HG02870 (cell line): ENCODE results near the gene BOD1.
A peak's percentile ranks its signal among the peaks of the same experiment; 100 is the strongest.
"Not testable (repeated sequence)": the region's sequence is repeated elsewhere in the genome, so short reads cannot be mapped to it uniquely, and the experiment has no call there.

Experiments used
- ATAC-seq: cut with Tn5 transposase; IDR thresholded peaks from one replicate; pipeline ENCODE4 v1.9.1; 2021; ENCODE audit warnings: mild to moderate bottlenecking, moderate library complexity; ENCODE audit not compliant: unreplicated experiment

The BOD1 gene

GRCh38 chr5:173620784-173621183, 4.3 kb upstream of the BOD1 start:
- ATAC-seq = no peak

DNA sequence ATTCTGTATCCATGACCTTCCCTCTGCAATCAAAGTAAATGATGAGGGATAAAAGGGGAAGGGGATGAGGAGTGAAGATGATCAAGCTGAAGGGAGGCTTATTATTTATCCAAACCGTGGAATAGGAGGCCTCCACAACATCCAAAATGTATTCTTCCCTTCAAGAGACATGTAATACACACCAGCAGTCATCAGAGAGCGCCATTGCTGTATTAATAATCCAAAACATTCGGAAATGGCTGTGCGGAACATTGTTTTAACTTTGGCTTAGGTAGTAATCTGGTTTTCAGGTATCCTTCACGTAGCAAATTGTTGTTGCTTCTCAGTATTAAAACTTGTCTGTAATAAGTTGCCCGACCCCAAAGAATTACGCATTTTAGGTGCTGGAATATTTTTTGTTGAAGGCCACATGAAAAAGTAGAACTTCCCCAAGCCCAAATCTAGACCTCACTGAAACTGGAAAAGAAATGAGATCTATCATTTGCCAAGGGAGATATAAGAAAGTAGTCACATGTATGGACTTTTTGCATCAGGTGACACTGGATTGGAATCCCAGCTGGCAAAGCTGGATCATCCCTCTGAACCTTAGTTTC, 2.6 kb upstream of the BOD1 start:
- no peak for ATAC-seq

- peak; percentile 49 for ATAC-seq
Observed at GRCh38 chr5:173615884-173616576, 420 bp downstream of the BOD1 start.

GRCh38 chr5:173614591-173614990, 1.9 kb downstream of the BOD1 start:
- ATAC-seq = no peak

DNA sequence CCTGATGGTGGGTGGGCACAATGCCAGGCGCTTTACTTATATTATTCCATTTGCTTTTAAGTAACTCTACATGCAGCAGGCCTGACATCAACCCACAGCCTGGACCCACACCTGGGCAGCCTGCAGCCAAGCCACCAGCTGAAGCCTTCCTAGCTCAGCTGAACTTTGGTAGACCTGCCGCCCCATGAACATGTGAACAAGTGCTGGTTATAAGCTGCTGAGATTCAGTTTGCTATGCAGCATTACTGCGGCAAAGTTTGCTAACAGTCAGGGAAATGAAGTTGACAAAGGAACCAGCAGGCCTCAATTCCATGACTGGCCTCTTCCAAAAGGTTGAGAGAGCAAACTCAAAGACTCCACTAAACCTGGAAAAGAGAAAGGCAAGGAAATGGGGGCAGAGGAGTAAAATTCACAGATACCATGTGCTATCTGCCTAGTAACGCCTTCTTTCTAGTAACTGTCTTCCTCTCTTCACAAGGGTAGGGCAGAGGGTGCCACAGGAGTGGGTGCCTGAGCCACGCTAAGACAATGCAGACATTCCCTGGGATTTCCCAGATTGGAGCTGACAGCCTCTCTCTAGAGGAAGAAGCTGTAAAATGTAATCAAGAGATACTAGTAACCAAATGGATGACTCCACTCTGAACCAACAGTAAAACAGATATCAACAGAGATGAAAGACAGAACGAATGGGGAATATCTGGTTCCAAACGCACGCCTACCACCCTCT, 2.9 kb downstream of the BOD1 start:
- ATAC-seq = no peak

- no peak for ATAC-seq
Observed at GRCh38 chr5:173612948-173613347, 3.5 kb downstream of the BOD1 start.

GRCh38 chr5:173611706-173612105, 4.7 kb downstream of the BOD1 start:
- no peak for ATAC-seq

- no peak for ATAC-seq
Observed at GRCh38 chr5:173604141-173604540, 12.3 kb downstream of the BOD1 start.

DNA sequence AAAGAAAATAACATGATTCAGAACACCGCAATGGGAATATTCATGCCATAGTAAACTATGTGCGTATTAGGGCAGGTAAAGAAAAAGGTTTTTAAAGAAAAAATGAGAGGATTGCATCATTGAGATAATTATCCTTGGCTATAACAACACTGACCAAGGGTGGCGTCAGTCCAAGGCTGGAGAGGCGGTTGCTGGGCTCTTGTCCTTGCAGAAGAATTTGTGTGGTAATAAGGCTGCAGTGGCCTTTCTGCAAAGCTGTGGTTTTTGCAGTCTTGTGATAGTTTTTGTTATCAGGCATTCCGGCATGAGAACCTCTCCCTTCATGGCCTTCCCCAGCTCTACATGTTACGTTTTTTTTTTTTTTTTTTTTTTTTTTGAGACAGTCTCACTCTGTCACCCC, 14.0 kb downstream of the BOD1 start:
- no peak for ATAC-seq

- no peak for ATAC-seq
Observed at GRCh38 chr5:173598686-173599085, 17.8 kb downstream of the BOD1 start.

DNA sequence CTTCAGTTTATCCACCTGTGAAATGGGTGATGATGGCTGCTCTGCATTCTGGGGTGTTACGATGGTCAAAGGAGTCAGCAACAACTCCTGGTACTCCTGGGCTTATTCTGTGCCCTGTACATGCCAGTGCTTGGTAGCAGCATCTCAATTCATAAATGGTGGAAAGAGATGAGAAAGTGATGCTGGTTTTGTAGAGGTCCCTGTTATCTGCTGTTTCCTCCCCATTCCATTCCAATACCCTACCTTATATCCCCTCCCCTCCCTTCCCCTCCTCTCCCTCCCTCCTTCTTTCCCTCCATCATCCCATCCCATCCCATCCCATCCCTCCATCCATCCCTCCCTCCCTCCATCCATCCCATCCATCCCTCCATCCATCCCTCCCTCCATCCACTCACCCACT, 19.1 kb downstream of the BOD1 start:
- no peak for ATAC-seq

DNA sequence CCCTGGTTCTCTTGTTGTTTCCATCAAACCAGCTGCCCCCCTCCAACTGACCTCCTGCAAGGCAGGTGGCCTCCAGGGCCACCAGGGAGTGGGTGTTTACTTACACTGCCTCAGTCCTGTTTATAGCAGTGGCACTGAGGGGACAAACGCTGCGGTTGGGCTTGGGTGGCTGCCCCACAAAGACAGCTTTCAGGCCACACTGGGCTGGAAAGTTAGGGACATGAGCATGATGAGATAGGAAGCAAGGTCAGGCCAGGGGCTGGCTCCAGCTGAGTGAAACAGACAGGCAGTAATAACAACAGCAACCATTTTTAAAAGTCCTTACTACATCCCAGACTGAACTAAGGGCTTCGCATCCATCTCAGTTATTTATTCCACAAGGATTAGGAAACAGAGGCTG, 20.6 kb downstream of the BOD1 start:
- no peak for ATAC-seq

DNA sequence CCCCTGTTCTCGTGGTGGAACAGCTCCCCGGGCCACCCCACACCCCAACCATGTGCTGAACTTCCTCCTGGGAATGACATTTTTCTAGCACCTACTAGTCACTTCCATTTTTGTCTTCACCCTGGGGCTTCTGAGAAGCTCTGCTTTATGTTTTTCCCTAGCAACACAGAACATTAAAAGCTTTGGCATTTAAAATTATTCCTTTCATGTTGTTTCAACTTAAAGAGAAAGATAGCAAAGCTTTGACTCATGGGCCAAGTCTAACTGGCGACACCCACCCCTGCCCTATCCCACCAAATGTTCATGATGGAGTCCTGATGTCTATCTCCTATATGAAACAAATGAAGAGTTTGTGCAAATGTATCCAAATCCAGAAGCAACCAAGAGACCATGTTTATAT, 22.4 kb downstream of the BOD1 start:
- no peak for ATAC-seq

DNA sequence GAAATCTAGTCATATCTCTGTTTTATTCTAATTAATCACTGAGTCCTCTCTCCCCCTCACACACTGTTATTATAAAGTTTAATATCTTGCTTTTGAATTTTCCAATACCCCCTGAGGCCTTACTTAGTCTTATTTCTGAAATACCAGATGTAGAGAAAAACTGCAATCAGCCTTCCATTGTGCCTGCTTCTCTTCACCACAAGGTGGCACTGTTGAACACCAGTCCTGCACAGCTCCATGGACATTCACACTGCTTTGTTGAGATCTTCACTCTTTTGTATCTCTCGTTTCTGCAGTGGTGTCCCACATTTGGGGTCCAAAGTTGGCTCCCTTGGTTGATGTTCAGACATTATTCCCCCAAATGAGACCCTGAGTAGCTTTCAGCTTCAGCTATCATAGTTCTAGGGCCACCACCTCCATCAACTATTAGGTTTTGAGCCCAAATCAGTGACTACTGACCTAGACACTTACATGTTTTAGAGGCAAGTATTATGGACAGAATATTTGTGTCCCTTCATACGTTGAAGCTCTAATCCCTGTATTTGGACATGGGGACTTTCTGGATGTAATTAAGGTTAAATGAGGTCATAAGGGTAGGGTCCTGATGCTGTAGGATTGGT, 24.3 kb downstream of the BOD1 start:
- no peak for ATAC-seq

DNA sequence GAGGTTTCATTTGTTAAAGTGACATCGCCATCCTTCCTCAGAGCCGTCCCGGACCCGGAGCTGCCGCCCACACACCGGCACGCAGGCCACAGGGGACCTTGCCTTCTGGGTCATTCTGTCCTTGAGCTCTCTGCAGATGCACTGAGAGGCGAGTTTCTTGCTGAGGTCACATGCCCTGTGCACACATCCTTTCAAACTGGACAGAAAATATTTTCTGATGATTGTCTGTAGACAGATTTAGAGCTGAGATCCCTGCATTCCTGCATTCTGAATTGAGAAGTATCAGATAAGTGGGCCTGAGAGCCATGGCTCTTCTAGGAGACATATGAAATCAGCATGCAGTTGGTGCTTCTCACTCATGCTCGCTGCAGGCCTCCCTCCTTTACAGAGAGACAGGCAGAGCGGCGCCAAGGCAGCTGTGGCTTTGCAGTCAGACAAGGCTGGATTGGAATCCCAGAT, 25.4 kb downstream of the BOD1 start:
- no peak for ATAC-seq

DNA sequence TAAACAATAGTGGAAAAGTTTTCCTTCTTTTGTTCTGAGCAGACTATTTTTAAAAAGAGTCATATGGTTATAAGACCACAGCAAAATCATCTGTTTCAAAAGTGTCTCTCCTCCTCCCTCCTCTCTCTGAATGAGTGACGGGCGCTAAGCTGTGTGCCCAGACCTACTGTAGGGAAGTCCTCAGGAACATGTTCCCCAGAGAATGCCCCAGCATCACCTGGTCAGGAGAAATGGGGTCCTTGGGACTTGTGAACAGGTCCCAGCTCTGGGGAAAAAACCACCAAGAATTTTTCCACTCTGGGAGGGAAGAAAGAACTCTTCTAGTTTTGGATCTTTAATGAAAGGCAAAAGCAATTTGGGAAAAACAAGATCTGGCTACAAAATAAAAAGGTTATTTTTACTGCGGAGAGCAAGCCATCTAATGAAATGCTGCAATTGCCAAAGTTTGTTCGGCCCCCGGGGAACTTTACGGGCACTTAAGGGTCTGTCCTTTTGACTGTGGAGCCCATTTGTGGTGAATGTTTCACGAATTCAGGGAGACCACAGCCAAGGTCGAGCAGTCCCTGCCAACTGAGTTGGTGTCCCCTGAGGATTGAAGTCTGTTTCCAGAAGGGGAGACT, 25.9 kb downstream of the BOD1 start:
- no peak for ATAC-seq

- not testable (repeated sequence) for ATAC-seq
Observed at GRCh38 chr5:173586133-173586532, 30.3 kb downstream of the BOD1 start.

DNA sequence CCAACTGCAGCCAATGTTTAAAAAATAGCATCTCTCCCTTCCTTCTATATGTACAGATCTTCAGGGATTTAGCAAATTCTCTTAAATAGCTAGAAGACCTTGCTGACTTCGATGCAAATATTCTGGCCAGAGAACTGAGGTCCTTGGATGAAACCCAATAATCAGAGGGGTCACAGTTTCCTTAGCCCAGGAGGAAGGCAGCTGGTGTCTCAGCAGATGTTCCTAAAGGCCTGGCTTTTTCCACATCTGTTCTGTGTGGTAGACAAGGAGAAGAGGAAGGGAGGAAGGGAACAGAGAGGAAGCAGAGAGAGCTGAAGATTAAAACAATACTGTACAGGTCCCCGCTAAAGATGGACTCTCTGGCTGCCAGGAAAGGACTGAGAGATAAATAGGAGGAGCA, 33.1 kb downstream of the BOD1 start:
- no peak for ATAC-seq

DNA sequence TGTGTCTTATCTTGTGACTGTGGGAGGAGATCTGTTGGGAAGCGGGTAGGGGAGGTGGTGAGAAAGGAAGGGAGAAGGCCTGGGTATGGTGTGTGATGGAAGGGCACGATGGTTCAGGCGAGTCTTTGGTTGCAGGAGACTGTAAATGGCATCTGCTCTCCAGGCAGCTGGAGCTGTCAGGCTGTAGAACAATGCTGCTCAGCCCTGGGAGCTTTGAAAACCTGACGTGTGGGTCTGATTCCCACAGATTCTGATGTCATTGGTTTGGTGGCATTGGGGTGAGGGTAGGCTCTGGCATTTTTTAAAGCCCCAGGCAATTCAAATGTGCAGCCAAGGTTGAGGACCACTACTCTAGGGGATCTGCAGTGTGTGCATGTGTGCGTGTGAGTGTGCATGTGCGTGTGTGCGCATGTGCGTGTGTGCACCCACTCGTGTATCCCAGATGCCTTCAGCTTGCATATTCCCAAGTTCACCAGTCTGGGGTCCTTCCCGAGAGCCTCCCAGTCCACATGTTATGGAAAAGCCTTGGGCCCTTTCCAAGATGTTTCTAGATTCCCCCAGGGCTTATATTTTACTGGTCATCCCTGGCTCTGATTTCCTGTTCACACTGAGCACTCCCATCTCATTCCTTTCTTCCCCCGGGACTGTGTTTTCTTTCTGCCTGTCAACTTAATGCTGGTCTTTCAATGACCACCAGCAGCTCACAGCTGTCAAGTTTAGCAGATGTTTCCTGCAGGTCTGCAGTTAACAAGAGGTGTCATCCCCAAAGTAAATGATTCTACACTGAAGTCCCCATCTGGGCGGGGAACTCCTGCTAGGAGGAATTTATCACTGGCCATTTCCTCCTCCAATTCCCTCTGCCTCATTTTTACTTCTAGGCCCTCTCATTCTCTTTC, 34.0 kb downstream of the BOD1 start:
- no peak for ATAC-seq
